NCI-H1417 treated with DMSO at 0.1 percent for 48 hours (cell line): ENCODE measurements around the gene ANTKMT.

Experiments used
- DNase-seq: peaks from one replicate; lab custom pipeline; 2025; lab: John Stamatoyannopoulos, UW

ANTKMT gene

GRCh38 chr16:764848-765487, 44.0 kb downstream of the ANTKMT start:
- DNase-seq: no peak

- DNase-seq: no peak
Observed at GRCh38 chr16:765488-765865, 44.5 kb downstream of the ANTKMT start.

- no peak for DNase-seq
Observed at GRCh38 chr16:766008-766819, 45.3 kb downstream of the ANTKMT start.

GRCh38 chr16:766820-767640, 46.1 kb downstream of the ANTKMT start:
- DNase-seq: no peak

- DNase-seq: no peak
Observed at GRCh38 chr16:767743-768235, 46.8 kb downstream of the ANTKMT start.

- DNase-seq: no peak
Observed at GRCh38 chr16:768428-768827, 47.5 kb downstream of the ANTKMT start.

- no peak for DNase-seq
Observed at GRCh38 chr16:769184-769784, 48.3 kb downstream of the ANTKMT start.

- DNase-seq: no peak
Observed at GRCh38 chr16:769934-770333, 49.0 kb downstream of the ANTKMT start.

- DNase-seq: no peak
Observed at GRCh38 chr16:770411-770810, 49.5 kb downstream of the ANTKMT start.
